Ascending aorta (tissue), 2 donors: ENCODE data around the gene FAM81A. TPM values are rescaled to one million over a fixed set of nuclear protein-coding genes. Genes with fewer than 3 reads are reported as not detected.

Source experiments
- DNase-seq, 2 donors: peaks; one replicate each; pipeline ENCODE4 v3.0.0-alpha.2; 2019; ENCODE audit warnings: low spot score in 2 of 2
- H3K27ac ChIP-seq, 2 donors: fragments of 200-600 bp; sonication (generic); one replicate each; pipeline ENCODE4 v1.5.1; 2016 to 2017; ENCODE audit warnings: mild to moderate bottlenecking in 1 of 2
- H3K27me3 ChIP-seq: fragments of 200-600 bp; sonication (generic); one replicate; pipeline ENCODE4 v1.5.1; 2017
- H3K36me3 ChIP-seq, 2 donors: fragments of 200-600 bp; sonication (generic); one replicate each; pipeline ENCODE4 v1.5.1; 2016
- H3K4me1 ChIP-seq, 2 donors: fragments of 200-600 bp; sonication (generic); one replicate each; pipeline ENCODE4 v1.5.1; 2016 to 2017; ENCODE audit warnings: mild to moderate bottlenecking in 1 of 2
- H3K4me3 ChIP-seq, 2 donors: fragments of 200-600 bp; sonication (generic); one replicate each; pipeline ENCODE4 v1.5.1; 2016 to 2017; ENCODE audit warnings: mild to moderate bottlenecking in 1 of 2
- H3K9me3 ChIP-seq, 2 donors: fragments of 200-600 bp; sonication (generic); one replicate each; pipeline ENCODE4 v1.5.1; 2016
- intact Hi-C: fragments of 100-400 bp; cut with DNase I; formaldehyde crosslinking; loops from one replicate; pipeline ENCODE4 v1.15.1; 2023
- total RNA-seq: library from RNA; depleted of rRNA; stranded (reverse); fragments of >200 nt; gene quantifications from one replicate; pipeline ENCODE4 v1.1.0, GENCODE V29; 2016
- TF ChIP-seq, protein P1 (sequence below), 3 experiments: fragments of 200-600 bp in 2 of 3; fragments of 450-650 bp in 1 of 3; sonication (generic) in 2 of 3; IDR thresholded peaks; one replicate each; pipeline ENCODE4 v1.5.1; 2016 to 2019; ENCODE audit warnings: antibody characterized with exemption in 3 of 3, mild to moderate bottlenecking in 1 of 3, moderate library complexity in 1 of 3

Gene FAM81A
- total RNA-seq, 1 donor from 2014 or later, result not detected

DNA sequence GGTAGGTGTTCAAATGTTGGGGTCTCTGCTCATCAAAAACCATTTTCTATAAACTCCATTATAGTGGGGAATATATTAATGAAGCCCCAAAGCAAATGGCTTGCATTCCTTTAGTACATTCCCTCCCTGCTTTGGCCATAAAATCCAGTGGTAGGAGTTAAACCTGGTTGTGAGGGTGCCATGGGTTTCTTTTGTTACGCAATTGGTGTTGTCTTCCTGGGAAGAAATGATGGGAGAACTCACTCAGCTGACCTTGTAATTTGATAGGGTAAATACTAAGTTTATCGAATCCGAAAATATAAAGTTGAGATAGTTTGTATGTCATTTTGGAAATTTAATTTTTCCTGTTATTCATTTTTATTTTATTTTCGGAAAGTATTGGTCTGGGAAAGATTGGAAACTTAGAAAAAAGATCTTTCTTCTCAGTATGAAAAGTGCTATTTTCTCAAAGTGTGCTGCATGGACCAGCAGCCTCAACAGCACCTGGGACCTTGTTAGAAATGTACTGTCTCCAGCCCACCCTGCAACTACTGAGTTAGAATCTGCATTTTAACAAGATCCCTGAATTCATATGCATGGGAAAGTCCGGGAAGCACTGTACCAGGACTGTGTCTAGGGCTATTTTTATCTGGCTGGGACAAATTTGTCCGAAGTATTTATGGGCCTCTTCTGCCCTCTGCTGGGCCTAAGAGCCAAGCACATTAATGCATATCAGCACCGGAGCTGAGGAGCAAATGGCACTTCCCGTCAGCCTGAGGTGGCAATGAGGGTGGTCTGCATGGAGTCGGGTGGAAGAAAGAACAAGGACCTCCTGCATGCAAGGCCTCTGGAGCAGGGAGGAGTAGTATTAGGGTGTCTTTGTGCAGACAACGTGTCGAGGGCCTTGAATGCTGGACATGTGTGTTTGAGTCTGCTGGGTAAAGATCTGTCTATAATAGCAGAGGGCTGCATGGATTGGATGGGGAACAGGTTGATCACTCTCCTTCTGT is 54.7 kb downstream of the FAM81A start:
- peaks cover 0 to 2% of the 10 kb centered on the region in 2 donors for H3K4me1 ChIP-seq
- DNase-seq, result peak in 1 of 2 donors; percentile 76
- peak overlapping the region in 1 of 2 donors; percentile 34 for H3K4me3 ChIP-seq
- TF ChIP-seq, protein P1, sequence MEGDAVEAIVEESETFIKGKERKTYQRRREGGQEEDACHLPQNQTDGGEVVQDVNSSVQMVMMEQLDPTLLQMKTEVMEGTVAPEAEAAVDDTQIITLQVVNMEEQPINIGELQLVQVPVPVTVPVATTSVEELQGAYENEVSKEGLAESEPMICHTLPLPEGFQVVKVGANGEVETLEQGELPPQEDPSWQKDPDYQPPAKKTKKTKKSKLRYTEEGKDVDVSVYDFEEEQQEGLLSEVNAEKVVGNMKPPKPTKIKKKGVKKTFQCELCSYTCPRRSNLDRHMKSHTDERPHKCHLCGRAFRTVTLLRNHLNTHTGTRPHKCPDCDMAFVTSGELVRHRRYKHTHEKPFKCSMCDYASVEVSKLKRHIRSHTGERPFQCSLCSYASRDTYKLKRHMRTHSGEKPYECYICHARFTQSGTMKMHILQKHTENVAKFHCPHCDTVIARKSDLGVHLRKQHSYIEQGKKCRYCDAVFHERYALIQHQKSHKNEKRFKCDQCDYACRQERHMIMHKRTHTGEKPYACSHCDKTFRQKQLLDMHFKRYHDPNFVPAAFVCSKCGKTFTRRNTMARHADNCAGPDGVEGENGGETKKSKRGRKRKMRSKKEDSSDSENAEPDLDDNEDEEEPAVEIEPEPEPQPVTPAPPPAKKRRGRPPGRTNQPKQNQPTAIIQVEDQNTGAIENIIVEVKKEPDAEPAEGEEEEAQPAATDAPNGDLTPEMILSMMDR (IDR thresholded peaks at IDR 0.05), result peak; percentile 77 to 90 (median 77)
- intact Hi-C loops, result loop anchor here (1.0 to 10.0 kb wide), 5 partner anchors 125 to 512 kb away; partner anchors contain the start of gene CCNB2
- no peaks in the 10 kb centered on the region for H3K27me3 ChIP-seq
- H3K27ac ChIP-seq, result no peak overlapping the region
- no peaks in the 10 kb centered on the region for H3K36me3 ChIP-seq
- H3K9me3 ChIP-seq, result no peaks in the 10 kb centered on the region

- no peak overlapping the region for H3K4me3 ChIP-seq
- H3K9me3 ChIP-seq, result no peaks in the 10 kb centered on the region
- intact Hi-C loops, result no loop called here
- TF ChIP-seq, protein P1 (IDR thresholded peaks at IDR 0.05), result peak in 2 of 3 experiments; percentile 5 to 36
- no peaks in the 10 kb centered on the region for H3K27me3 ChIP-seq
- no peaks in the 10 kb centered on the region for H3K36me3 ChIP-seq
- H3K4me1 ChIP-seq, result no peaks in the 10 kb centered on the region
- DNase-seq, result no peak
- H3K27ac ChIP-seq, result no peak overlapping the region
These were observed 63.6 kb downstream of the FAM81A start for GRCh38 chr15:59501597-59501996.

DNA sequence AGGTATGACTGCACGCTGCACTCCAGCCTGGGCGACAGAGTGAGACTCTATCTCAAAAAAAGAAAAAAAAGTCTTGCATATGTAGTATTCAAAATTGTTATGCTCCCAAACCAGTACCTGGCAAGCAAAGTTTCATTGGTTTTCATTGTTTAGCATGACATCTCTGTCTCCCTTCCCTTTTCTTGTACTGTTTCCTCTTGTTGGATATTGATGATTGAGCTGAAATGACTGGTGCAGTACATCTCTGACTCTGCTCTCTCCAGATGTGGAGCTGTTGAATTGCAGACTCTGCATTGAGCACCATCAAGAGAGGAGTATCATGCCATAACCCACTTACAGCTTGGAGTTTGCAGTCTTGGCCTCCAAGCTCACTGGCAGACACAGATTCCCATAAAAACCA is 77.2 kb downstream of the FAM81A start:
- Histone ChIP-seq H3K27ac (no peak overlapping the region), H3K27me3 (no peaks in the 10 kb centered on the region), H3K4me3 (no peak overlapping the region), H3K4me1 (no peaks in the 10 kb centered on the region), H3K36me3 (no peaks in the 10 kb centered on the region), H3K9me3 (no peaks in the 10 kb centered on the region)
- no peak for DNase-seq
- TF ChIP-seq, protein P1 (IDR thresholded peaks at IDR 0.05), result no peak
- intact Hi-C loops, result no loop called here

DNA sequence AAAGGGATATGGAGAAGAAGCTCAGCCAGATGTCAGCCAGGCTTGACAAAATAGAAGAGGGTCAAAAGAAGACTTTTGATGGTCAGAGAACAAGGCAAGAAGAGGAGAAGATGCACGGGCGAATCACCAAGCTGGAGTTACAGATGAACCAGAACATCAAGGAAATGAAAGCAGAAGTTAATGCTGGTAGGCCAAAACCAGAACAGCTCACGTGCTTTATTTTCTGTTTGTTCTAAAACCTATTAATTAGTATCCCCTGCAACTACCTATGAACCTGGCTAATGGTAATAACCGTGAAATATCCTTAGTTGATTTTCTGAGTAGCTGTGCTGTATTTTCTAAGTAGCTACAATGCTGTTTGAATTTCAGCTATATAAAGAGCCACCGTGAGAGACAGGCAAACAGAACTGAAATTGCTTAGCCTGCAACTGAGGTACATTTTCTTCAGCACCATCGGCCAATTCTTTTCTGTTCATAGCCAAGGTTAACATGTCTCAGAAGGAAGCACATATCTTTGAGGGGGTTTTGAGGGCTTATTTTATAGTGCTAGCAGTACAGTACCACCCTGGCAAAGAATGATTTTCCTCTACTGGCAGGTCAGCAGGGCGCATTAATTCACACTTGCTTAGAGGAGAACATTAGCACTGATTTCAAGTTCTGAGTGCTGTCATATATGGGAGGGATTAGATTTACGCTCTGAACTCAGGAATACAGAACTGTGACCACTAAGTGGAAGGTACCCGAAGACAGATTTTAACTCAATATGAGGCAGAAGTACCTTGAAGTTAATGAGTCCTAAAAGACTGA is 78.9 kb downstream of the FAM81A start:
- no peaks in the 10 kb centered on the region for H3K9me3 ChIP-seq
- TF ChIP-seq, protein P1 (IDR thresholded peaks at IDR 0.05), result no peak
- H3K27me3 ChIP-seq, result no peaks in the 10 kb centered on the region
- intact Hi-C loops, result no loop called here
- no peak overlapping the region for H3K27ac ChIP-seq
- H3K4me3 ChIP-seq, result no peak overlapping the region
- no peaks in the 10 kb centered on the region for H3K4me1 ChIP-seq
- DNase-seq, result no peak
- H3K36me3 ChIP-seq, result no peaks in the 10 kb centered on the region

- intact Hi-C loops, result no loop called here
- no peaks in the 10 kb centered on the region for H3K4me1 ChIP-seq
- no peaks in the 10 kb centered on the region for H3K27me3 ChIP-seq
- no peak for DNase-seq
- H3K36me3 ChIP-seq, result no peaks in the 10 kb centered on the region
- H3K4me3 ChIP-seq, result no peak overlapping the region
- TF ChIP-seq, protein P1 (IDR thresholded peaks at IDR 0.05), result no peak
- no peak overlapping the region for H3K27ac ChIP-seq
- H3K9me3 ChIP-seq, result no peaks in the 10 kb centered on the region
These were observed 81.3 kb downstream of the FAM81A start for GRCh38 chr15:59519329-59519728.
